GM23338 (cell line): ENCODE results near the gene ATP5ME. TPM values are rescaled to one million over a fixed set of nuclear protein-coding genes. Genes with fewer than 3 reads are reported as not detected.

Source experiments
- EZH2phosphoT487 ChIP-seq: fragments of 200-600 bp; sonication (generic); IDR thresholded peaks from one replicate; pipeline ENCODE4 v1.8.1; 2018; ENCODE audit warnings: antibody characterized with exemption; ENCODE audit not compliant: unreplicated experiment
- POLR2AphosphoS5 ChIP-seq: IDR thresholded peaks from 2 replicates; pipeline ENCODE4 v1.6.1; 2016; ENCODE audit warnings: antibody characterized with exemption, low read depth
- REST ChIP-seq: IDR thresholded peaks from one replicate; pipeline ENCODE4 v1.6.1; 2018; ENCODE audit warnings: antibody characterized with exemption; ENCODE audit not compliant: unreplicated experiment
- ZNF462 ChIP-seq: fragments of 250-450 bp; sonication (Bioruptor Pico); IDR thresholded peaks from 2 replicates; pipeline ENCODE4 v1.5.0; 2020; ENCODE audit warnings: mild to moderate bottlenecking, moderate library complexity
- polyA plus RNA-seq: library from polyadenylated mRNA; unstranded; fragments of >200 nt; fragmentation: Nextera tagmentation; extraction: Ambion mirVana; gene quantifications from 2 replicates; pipeline ENCODE4 v1.2.1, GENCODE V29; 2016
- total RNA-seq: library from RNA; depleted of rRNA; stranded (reverse); fragments of >200 nt; shearing (Covaris generic); gene quantifications from 2 replicates; pipeline ENCODE4 v1.2.3, GENCODE V29; 2014; rRNA removed

The ATP5ME gene
- total and polyA plus RNA-seq, 2 experiments from 2014 or later = 60.5 to 2,021 TPM

- TF ChIP-seq ZNF462 (CRISPR knock-in tag) (no peak), POLR2AphosphoS5 (no peak), EZH2phosphoT487 (no peak), REST (no peak)
Measured at GRCh38 chr4:622996-623913, 50.8 kb downstream of the ATP5ME start (continued).

Other genes starting within 250 kb of the ATP5ME start
- gene ZNF721, start 175.1 kb downstream of the ATP5ME start, total RNA-seq = 125 and 170 TPM in 2 replicates
- gene ZNF721, start 175.1 kb downstream of the ATP5ME start, polyA plus RNA-seq = 37.3 and 46.9 TPM in 2 replicates
- gene PIGG, start 175.1 kb downstream of the ATP5ME start, total RNA-seq = 45.0 and 46.4 TPM in 2 replicates
- 29.9 and 30.1 TPM in 2 replicates for gene PIGG, start 175.1 kb downstream of the ATP5ME start, polyA plus RNA-seq
- 0.62 TPM in 1 of 2 replicates, not detected in the other for gene TMEM271, start 98.0 kb downstream of the ATP5ME start, total RNA-seq
- gene TMEM271, start 98.0 kb downstream of the ATP5ME start, polyA plus RNA-seq = 0.11 and 0.21 TPM in 2 replicates
- 3.1 and 5.0 TPM in 2 replicates for gene PDE6B, start 48.7 kb downstream of the ATP5ME start, total RNA-seq
- gene PDE6B, start 48.7 kb downstream of the ATP5ME start, polyA plus RNA-seq = 3.3 and 3.4 TPM in 2 replicates
- gene MYL5, start 266 bp upstream of the ATP5ME start, total RNA-seq = 2.2 and 4.4 TPM in 2 replicates
- 3.0 and 5.7 TPM in 2 replicates for gene MYL5, start 266 bp upstream of the ATP5ME start, polyA plus RNA-seq
- gene SLC49A3, start 14.9 kb upstream of the ATP5ME start, total RNA-seq = 2.6 and 3.7 TPM in 2 replicates
- gene SLC49A3, start 14.9 kb upstream of the ATP5ME start, polyA plus RNA-seq = 1.1 and 1.3 TPM in 2 replicates
- 49.0 and 53.8 TPM in 2 replicates for gene PCGF3, start 31.6 kb upstream of the ATP5ME start, total RNA-seq
- 31.0 and 33.1 TPM in 2 replicates for gene PCGF3, start 31.6 kb upstream of the ATP5ME start, polyA plus RNA-seq
- gene CPLX1, start 151.9 kb upstream of the ATP5ME start, total RNA-seq = 0.58 and 0.97 TPM in 2 replicates
- 0.86 and 1.1 TPM in 2 replicates for gene CPLX1, start 151.9 kb upstream of the ATP5ME start, polyA plus RNA-seq